Keratinocyte (primary cell): ENCODE data around the gene SPSB2.

Experiments
- EZH2 ChIP-seq: IDR thresholded peaks from one replicate; pipeline ENCODE4 v1.6.1; 2012; ENCODE audit warnings: inconsistent platforms, mild to moderate bottlenecking, low read length, moderate library complexity
- TF ChIP-seq, protein P1 (sequence below), 3 experiments: IDR thresholded peaks in 1 of 3; conservative IDR thresholded peaks in 1 of 3; optimal IDR thresholded peaks in 1 of 3; 2 replicates in 2 of 3; 3 replicates in 1 of 3; pipeline versions ENCODE3 to v1.5.1; 2011; ENCODE audit warnings: low read length in 3 of 3, mild to moderate bottlenecking in 3 of 3, moderate library complexity in 2 of 3, control low read depth in 1 of 3, inconsistent platforms in 1 of 3; ENCODE audit not compliant: insufficient read depth in 2 of 3; ENCODE audit errors: extremely low read depth in 1 of 3

DNA sequence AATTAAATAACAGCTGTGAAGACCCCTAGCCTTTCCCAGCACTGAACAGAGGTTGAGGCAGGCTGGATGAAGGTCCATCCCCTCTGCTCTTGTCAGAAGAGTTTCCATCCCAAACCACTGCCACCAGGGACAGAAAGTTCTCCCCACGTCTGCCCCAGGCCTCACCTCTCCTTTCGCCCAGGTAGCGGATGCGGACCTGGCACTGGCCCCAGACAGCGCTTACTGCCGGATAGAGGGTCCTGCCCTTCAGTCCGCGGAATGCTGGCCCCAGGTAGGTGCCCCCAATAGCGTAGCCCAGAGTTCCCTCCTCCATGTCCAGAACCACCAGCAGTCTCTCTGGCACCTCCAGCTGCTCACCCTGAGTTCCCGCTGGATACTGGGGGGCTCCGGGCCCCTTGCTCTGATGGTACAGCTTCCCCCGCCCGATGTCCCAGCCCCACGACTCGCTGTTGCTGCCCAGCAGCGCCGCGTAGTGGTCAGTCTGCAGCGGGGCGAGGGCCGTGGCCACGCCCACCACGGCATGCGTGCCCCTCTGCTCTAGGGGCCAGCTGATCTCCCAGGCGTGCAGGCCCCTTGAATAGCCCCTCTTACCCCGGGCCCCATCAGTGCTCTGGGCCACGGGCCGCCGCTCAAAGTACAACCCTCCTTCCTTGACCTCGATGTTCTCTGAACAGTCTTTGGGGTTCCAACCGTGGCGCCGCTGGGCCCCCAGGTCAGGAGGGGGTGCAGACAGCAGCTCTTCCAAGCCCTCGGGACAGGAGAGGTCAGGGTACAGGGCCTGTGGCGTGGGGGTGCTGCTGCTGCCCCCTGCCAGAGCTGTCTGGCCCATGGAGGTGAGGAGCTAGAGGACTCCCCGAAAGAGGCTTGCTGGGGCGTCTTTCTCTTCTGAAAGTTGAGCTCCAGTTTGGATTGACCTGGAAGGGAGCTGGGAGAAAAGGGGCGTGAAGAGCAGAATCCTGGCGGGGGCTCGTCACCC, 742 bp downstream of the SPSB2 start:
- TF ChIP-seq, protein P1, sequence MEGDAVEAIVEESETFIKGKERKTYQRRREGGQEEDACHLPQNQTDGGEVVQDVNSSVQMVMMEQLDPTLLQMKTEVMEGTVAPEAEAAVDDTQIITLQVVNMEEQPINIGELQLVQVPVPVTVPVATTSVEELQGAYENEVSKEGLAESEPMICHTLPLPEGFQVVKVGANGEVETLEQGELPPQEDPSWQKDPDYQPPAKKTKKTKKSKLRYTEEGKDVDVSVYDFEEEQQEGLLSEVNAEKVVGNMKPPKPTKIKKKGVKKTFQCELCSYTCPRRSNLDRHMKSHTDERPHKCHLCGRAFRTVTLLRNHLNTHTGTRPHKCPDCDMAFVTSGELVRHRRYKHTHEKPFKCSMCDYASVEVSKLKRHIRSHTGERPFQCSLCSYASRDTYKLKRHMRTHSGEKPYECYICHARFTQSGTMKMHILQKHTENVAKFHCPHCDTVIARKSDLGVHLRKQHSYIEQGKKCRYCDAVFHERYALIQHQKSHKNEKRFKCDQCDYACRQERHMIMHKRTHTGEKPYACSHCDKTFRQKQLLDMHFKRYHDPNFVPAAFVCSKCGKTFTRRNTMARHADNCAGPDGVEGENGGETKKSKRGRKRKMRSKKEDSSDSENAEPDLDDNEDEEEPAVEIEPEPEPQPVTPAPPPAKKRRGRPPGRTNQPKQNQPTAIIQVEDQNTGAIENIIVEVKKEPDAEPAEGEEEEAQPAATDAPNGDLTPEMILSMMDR (optimal IDR thresholded peaks at IDR 0.05 in 1 of 3, IDR thresholded peaks at IDR 0.05 in 1 of 3, conservative IDR thresholded peaks at IDR 0.05 in 1 of 3; ENCODE audit: extremely low read depth in 1 of 3, insufficient read depth in 2 of 3, low read length in 3 of 3) = peak; percentile 81 to 99 (median 99)
- TF ChIP-seq EZH2 = no peak
